OCI-LY3 (cell line): ENCODE measurements around the gene GALR3.

Experiments
- CTCF ChIP-seq: fragments of 200-600, 300-600 bp; sonication (generic); IDR thresholded peaks from 2 replicates; pipeline ENCODE4 v1.5.1; 2014; ENCODE audit warnings: antibody characterized with exemption, low read length, low read depth
- EZH2phosphoT487 ChIP-seq: fragments of 200-600 bp; shearing (Covaris generic); IDR thresholded peaks from 2 replicates; pipeline ENCODE4 v1.6.1; 2018; ENCODE audit warnings: antibody characterized with exemption, mixed run types, low read depth

GRCh38 chr22:37827056-37827455, 3.9 kb downstream of the GALR3 start:
- TF ChIP-seq CTCF, result no peak
- TF ChIP-seq EZH2phosphoT487, result no peak
